ENCODE data around the gene UBE4A.

The UBE4A gene, protein sequence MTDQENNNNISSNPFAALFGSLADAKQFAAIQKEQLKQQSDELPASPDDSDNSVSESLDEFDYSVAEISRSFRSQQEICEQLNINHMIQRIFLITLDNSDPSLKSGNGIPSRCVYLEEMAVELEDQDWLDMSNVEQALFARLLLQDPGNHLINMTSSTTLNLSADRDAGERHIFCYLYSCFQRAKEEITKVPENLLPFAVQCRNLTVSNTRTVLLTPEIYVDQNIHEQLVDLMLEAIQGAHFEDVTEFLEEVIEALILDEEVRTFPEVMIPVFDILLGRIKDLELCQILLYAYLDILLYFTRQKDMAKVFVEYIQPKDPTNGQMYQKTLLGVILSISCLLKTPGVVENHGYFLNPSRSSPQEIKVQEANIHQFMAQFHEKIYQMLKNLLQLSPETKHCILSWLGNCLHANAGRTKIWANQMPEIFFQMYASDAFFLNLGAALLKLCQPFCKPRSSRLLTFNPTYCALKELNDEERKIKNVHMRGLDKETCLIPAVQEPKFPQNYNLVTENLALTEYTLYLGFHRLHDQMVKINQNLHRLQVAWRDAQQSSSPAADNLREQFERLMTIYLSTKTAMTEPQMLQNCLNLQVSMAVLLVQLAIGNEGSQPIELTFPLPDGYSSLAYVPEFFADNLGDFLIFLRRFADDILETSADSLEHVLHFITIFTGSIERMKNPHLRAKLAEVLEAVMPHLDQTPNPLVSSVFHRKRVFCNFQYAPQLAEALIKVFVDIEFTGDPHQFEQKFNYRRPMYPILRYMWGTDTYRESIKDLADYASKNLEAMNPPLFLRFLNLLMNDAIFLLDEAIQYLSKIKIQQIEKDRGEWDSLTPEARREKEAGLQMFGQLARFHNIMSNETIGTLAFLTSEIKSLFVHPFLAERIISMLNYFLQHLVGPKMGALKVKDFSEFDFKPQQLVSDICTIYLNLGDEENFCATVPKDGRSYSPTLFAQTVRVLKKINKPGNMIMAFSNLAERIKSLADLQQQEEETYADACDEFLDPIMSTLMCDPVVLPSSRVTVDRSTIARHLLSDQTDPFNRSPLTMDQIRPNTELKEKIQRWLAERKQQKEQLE

DNA sequence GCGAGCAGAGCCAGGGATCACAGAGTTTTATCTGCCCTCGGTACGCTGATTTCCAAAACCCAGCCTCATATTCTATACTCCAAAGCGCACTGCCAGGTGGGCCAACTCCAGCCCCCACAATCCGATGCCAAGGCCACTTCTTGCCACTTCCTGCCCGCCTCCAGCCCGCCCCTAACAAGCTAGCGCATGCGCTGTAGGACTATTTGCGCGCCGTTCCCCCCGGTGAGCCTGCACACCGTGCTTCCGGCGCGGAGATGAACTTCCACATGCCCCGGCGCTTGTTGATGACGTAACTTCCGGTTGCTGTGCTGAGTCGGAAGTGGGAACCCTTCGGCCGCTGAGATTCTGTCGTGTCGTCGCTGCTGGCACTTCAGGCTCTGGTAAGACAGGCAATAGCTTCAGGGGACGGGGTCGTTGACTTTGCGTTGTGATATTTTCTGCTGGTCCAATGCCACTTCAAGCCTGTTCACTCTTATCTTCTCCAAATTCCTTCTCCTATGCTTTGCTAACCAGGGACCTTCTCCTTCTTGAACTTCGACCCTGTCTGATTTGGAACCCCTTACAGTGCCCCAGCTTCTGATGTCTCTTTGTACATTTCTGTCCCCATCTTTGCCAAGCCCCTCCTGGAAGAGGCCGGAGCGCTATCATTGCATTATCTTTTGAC is at the start of gene UBE4A:
Gene UBE4A (plus strand): TSS at position 306 of the 664 bp plus-strand sequence. CDS start 5,481 bp downstream, outside the sequence.
- DNase-seq (ENCODE audit: low spot score) = peak; percentile 92

DNA sequence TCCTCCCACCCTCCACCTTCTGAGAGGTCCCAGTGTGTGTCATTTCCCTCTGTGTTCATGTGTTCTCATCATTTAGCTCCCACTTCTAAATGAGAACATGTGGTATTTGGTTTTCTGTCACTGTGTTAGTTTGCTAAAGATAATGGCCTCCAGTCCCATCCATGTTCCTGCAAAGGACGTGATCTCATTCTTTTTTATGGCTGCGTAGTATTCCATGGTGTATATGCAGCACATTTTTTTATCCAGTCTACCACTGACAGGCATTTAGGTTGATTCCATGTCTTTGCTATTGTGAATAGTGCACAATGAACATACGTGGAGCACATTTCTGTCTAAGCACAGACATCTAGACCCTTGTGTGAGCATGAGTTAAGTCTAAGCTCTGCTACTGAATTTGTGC is 49.1 kb upstream of the UBE4A start:
- DNase-seq (ENCODE audit: low spot score) = no peak

- DNase-seq (ENCODE audit: low spot score) = no peak
Measured at GRCh38 chr11:118310781-118311485, 48.5 kb upstream of the UBE4A start.

DNA sequence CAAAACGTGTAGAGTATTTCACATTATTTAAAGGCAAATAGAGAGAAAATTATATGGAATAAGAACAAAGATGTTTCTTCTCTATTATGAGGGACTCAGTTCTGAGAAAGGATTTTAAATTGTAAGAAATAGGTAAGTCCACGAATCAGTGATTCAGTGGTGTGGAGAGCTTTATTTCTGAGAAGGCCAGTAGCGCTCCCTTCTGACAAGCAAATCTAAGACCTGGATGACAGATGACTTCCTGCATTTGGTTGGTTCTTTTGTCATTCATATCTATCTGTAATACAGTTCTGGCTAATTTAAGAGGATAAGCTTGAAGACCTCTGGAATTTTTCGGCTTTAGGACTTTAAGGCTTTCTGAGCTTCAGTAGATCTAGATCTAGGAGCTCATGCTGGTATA is 47.9 kb upstream of the UBE4A start:
- DNase-seq (ENCODE audit: low spot score) = no peak

- no peak for DNase-seq (ENCODE audit: low spot score)
Measured at GRCh38 chr11:118312328-118312727, 47.1 kb upstream of the UBE4A start.

GRCh38 chr11:118313242-118313641 is 46.2 kb upstream of the UBE4A start:
- DNase-seq (ENCODE audit: low spot score) = no peak

DNA sequence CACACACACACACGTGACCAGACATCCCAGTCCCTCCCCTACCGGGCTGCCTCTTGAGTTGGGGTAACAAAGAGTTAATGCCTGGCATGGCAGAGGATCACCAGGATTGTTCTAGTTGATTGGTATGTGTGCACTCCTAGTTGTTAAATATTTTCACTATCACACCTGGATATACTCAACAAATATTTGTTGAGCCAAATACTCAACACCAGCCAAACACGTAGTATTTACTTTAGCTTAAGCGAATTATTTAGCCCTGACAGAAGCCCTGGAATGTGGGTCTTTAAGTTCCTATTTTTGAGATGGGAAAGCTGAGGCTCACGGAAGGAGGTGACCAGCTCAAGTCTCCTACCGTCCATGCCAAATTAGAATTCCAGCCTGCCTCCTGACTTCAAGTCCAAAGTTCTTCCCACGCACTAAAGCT is 44.4 kb upstream of the UBE4A start:
- DNase-seq (ENCODE audit: low spot score) = no peak

- DNase-seq (ENCODE audit: low spot score) = no peak
Measured at GRCh38 chr11:118318124-118318523, 41.3 kb upstream of the UBE4A start.

GRCh38 chr11:118318581-118319336 is 40.6 kb upstream of the UBE4A start:
- no peak for DNase-seq (ENCODE audit: low spot score)

DNA sequence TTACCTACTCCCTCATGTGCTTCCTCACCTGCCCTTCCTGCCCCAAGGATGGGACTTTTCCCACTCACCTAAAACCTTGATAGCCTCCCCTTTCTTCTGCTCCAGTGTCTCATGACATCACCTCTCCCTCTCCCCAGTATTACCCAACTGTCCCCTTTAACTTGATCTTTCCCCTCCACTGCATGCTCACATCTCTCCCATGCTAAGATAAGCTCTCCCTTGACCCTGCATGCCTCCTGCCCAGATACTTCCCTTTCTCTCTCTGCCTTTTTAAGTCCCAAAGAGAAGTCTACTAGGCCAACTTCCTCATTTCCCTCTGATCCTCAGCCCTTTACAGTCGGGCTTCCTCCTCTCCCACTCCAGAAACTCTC is 40.1 kb upstream of the UBE4A start:
- no peak for DNase-seq (ENCODE audit: low spot score)

- no peak for DNase-seq (ENCODE audit: low spot score)
Measured at GRCh38 chr11:118320515-118320914, 38.9 kb upstream of the UBE4A start.

GRCh38 chr11:118321386-118322082 is 37.9 kb upstream of the UBE4A start:
- DNase-seq (ENCODE audit: low spot score) = no peak

DNA sequence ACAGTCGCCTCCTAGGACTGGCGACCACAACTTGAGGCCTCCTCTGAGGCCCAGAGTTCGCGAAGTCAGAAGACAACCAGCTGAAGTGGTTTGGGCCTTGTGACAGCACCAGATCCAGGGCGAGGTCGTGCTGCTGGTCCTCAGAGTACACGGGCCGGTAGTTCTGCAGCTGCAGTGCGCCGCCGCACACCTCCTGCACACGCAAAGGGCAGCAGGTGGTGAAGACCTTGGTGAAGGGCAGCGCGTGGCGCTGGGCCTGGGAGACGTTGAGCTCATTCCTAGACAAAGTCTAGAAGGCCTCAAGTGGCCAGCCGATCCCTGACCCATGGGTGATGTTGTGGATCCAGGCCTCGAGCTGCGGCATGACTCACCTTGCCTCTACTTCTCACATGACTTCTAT is 36.7 kb upstream of the UBE4A start:
- DNase-seq (ENCODE audit: low spot score) = no peak

DNA sequence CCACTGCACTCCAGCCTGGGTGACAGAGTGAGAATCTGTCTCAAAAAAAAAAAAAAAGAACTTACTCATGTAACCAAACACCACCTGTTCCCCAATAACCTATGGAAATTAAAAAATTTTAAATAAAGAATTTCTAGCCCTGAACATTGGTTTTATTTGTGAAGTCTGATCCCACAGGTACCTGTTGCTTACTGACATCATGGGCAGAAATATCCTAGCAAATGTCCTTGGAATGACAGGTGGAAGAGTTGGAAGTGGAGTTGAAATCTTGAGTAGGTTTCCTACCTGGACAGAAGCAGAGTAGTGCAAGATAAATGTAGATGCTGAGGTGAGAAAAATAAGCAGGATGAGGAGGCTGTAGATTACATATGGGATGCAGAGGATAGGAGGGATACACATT is 34.1 kb upstream of the UBE4A start:
- DNase-seq (ENCODE audit: low spot score) = no peak

- DNase-seq (ENCODE audit: low spot score) = no peak
Measured at GRCh38 chr11:118328745-118329144, 30.7 kb upstream of the UBE4A start.

DNA sequence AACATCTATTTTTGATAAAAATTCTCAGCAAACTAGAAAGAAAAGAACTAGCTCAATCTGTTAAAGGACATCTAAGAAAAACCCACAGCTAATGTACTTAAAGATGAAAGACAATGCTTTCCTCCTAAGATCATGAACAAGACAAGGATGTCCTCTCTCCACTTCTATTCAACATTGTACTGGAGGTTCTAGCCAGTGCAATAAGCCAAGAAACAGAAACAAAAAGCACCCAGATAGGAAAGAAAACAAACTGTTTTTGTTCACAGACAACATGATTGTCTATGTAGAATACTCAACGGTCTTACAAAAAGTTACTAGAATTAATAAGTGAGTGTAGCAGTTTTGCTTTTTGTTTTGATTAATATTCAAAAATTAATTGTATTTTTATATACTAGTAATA is 24.7 kb upstream of the UBE4A start:
- no peak for DNase-seq (ENCODE audit: low spot score)

- DNase-seq (ENCODE audit: low spot score) = no peak
Measured at GRCh38 chr11:118338637-118339061, 20.8 kb upstream of the UBE4A start.

DNA sequence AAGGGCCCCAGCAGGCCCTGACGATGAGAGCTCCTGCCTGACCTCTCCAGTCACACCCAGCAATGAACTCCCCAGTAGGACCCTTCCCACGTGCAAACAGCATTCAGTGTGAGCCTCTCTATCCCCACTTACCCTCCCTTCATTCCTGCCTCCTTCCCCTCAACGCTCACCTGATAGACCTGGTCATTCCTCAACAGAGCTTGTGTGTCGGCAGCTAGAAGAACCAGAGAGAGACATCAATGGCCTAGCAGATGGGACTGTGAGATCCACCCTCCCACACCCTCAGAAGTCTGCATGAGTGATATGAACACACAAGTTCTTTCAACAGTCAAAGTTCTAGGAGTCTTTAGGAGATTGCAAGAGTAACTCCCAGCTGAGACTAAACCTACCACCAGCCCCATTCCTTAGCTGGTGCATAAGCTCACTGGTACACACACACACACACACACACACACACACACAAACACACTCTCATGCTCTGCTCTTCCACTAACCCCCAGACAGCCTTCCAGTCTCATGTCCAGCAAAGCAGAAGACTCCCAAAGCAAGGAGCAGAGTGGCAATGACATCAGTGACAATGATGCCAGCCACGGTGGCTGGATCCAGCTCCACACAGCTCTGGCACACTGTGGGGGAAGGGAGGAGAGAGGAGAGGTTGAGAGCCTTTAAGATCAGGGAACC is 20.0 kb upstream of the UBE4A start:
- no peak for DNase-seq (ENCODE audit: low spot score)

DNA sequence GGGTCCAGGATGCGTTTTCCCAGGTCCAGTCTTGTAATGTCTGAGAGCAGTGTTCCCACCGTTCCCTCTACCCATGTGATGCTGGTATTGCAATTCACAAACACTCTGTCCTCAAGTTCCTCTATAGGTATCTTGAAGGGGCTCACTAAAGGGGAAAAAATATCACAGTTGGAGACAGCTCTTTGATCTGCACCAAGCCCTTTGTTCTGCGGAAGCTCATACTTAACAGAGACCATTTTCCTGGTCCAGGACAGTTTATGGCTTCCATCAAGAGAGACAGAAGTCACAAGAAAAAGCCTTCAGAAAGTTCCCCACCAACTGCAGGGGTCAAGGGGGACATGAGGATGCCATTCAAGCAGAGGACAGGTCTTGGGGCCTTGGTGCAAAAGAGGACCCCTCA is 19.0 kb upstream of the UBE4A start:
- DNase-seq (ENCODE audit: low spot score) = no peak

- no peak for DNase-seq (ENCODE audit: low spot score)
Measured at GRCh38 chr11:118341261-118341660, 18.1 kb upstream of the UBE4A start.

Measured in iPS-NIHi11 (cell line).